Type B pancreatic cell (in vitro differentiated cells): ENCODE measurements around the gene CRLF2. TPM values are rescaled to one million over a fixed set of nuclear protein-coding genes. Genes with fewer than 3 reads are reported as not detected.

Experiments
- DNase-seq: peaks from one replicate; pipeline ENCODE4 v3.0.0; 2021; ENCODE audit warnings: mixed read lengths; ENCODE audit not compliant: unreplicated experiment; ENCODE audit errors: extremely low spot score
- H3K27ac Mint-ChIP-seq: 2 replicates; pipeline ENCODE4 v1.8.0; 2021; ENCODE audit warnings: mild to moderate bottlenecking, mixed read lengths
- H3K27me3 Mint-ChIP-seq: 2 replicates; pipeline ENCODE4 v1.8.0; 2021; ENCODE audit warnings: mixed read lengths
- H3K36me3 Mint-ChIP-seq: 2 replicates; pipeline ENCODE4 v1.8.0; 2021; ENCODE audit warnings: mixed read lengths
- H3K4me1 Mint-ChIP-seq: one replicate; pipeline ENCODE4 v1.8.0; 2021; ENCODE audit warnings: mixed read lengths; ENCODE audit not compliant: unreplicated experiment
- H3K4me3 Mint-ChIP-seq: 2 replicates; pipeline ENCODE4 v1.8.0; 2021; ENCODE audit warnings: mild to moderate bottlenecking, mixed read lengths
- H3K9me3 Mint-ChIP-seq: 2 replicates; pipeline ENCODE4 v1.8.0; 2021; ENCODE audit warnings: mixed read lengths
- CTCF ChIP-seq: fragments of 200-600 bp; sonication (generic); conservative IDR thresholded peaks from 2 replicates; pipeline ENCODE4 v1.5.0; 2021; ENCODE audit warnings: antibody characterized with exemption, mild to moderate bottlenecking
- total RNA-seq: library from RNA; stranded (reverse); gene quantifications from 2 replicates; pipeline ENCODE4 v1.2.1, GENCODE V29; 2021; ENCODE audit warnings: low replicate concordance

The CRLF2 gene
- total RNA-seq, 1 donor from 2014 or later: not detected

DNA sequence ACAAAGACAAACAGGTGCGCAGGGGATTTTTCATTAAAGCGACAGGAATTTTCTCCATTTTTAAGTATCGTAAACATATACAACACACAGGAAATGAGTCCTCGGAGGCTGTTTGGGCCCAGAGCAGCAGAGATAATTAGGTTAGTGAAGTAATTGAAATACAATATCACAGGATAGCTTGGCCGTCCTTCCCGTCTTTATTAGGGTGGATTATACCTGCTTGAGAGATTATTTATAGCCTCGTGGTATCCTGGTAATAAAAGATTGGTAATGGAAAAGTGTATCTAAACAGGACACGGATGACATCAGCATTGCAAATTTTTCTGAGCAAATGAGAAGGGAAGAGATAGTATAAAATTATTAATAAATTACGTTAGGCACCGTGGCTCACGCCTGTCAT lies 68.2 kb downstream of the CRLF2 start:
- TF ChIP-seq CTCF: no peak
- peak; percentile 3 for DNase-seq
- Mint-ChIP-seq H3K27me3 (peaks cover 7% of the 10 kb centered on the region), H3K27ac (no peak overlapping the region), H3K4me3 (no peak overlapping the region), H3K9me3 (no peaks in the 10 kb centered on the region), H3K4me1 (no peaks in the 10 kb centered on the region), H3K36me3 (no peaks in the 10 kb centered on the region)

Other genes with a start within 250 kb of the CRLF2 start
- gene CSF2RA, start 56.2 kb upstream of the CRLF2 start, total RNA-seq: 5.1 and 6.7 TPM in 2 replicates
- not detected in 2 replicates for gene IL3RA, start 124.1 kb upstream of the CRLF2 start, total RNA-seq
- 489 and 568 TPM in 2 replicates for gene SLC25A6, start 179.5 kb upstream of the CRLF2 start, total RNA-seq
- 20.2 and 31.5 TPM in 2 replicates for gene ASMTL, start 240.3 kb upstream of the CRLF2 start, total RNA-seq